IMR-90 (cell line): ENCODE measurements around the gene WDR45B.

ENCODE experiments used
- CTCF ChIP-seq: conservative IDR thresholded peaks from 2 replicates; pipeline ENCODE4 v1.5.1; 2012; ENCODE audit warnings: mild to moderate bottlenecking, low read depth, low read length, improper control_type of control experiment
- POLR2A ChIP-seq: IDR thresholded peaks from 2 replicates; pipeline ENCODE4 v1.6.1; 2012; ENCODE audit warnings: mild to moderate bottlenecking, low read depth, low read length
- RCOR1 ChIP-seq: IDR thresholded peaks from 2 replicates; pipeline ENCODE4 v1.6.1; 2012; ENCODE audit warnings: mild to moderate bottlenecking, low read length, improper control_type of control experiment; ENCODE audit not compliant: insufficient replicate concordance
- RFX5 ChIP-seq: IDR thresholded peaks from 2 replicates; pipeline ENCODE4 v1.8.0; 2012; ENCODE audit warnings: low read depth, mild to moderate bottlenecking, low read length, moderate library complexity
- SMC3 ChIP-seq: fragments of 150-350 bp; IDR thresholded peaks from 2 replicates; pipeline ENCODE4 v1.6.1; 2016; ENCODE audit warnings: low read depth, mild to moderate bottlenecking, antibody characterized with exemption, low read length, moderate library complexity

GRCh38 chr17:82603981-82604448 lies 44.2 kb downstream of the WDR45B start:
- TF ChIP-seq CTCF (no peak), SMC3 (no peak), POLR2A (no peak), RFX5 (no peak), RCOR1 (no peak)
